Heart right ventricle (tissue), 16 donors: ENCODE data around the gene LRRC70. TPM values are rescaled to one million over a fixed set of nuclear protein-coding genes. Genes with fewer than 3 reads are reported as not detected.
"Not testable (repeated sequence)": the region's sequence is repeated elsewhere in the genome, so short reads cannot be mapped to it uniquely, and the experiment has no call there.

ENCODE experiments used
- ATAC-seq, 8 donors: fragments of 200-7000 bp; cut with Tn5 transposase; one replicate each; pipeline ENCODE4 v1.9.1; 2020; ENCODE audit warnings: mild to moderate bottlenecking in 8 of 8, moderate library complexity in 8 of 8, moderate number of reproducible peaks in 1 of 8
- DNase-seq, 2 donors: peaks; one replicate each; pipeline ENCODE4 v3.0.0-alpha.2; 2020
- H3K27ac ChIP-seq, 10 donors: fragments of 200-600 bp; sonication (generic) in 2 of 10; one replicate each; pipeline versions ENCODE4 v1.5.0 to v1.8.0; 2020 to 2022; ENCODE audit warnings: mild to moderate bottlenecking in 3 of 10
- H3K27me3 ChIP-seq, 7 donors: fragments of 200-600 bp; one replicate each; pipeline ENCODE4 v1.8.0; 2021 to 2022; ENCODE audit warnings: mild to moderate bottlenecking in 2 of 7
- H3K36me3 ChIP-seq, 9 donors: fragments of 200-600 bp; sonication (generic) in 1 of 9; one replicate each; pipeline versions ENCODE4 v1.5.0 to v1.8.0; 2020 to 2022; ENCODE audit warnings: mild to moderate bottlenecking in 2 of 9
- H3K4me1 ChIP-seq, 9 donors: fragments of 200-600 bp; sonication (generic) in 1 of 9; one replicate each; pipeline versions ENCODE4 v1.5.0 to v1.8.0; 2020 to 2022; ENCODE audit warnings: mild to moderate bottlenecking in 4 of 9
- H3K4me3 ChIP-seq, 10 donors: fragments of 200-600 bp; sonication (generic) in 2 of 10; one replicate each; pipeline versions ENCODE4 v1.5.0 to v1.8.0; 2020 to 2022; ENCODE audit warnings: mild to moderate bottlenecking in 7 of 10, moderate library complexity in 2 of 10
- H3K9me3 ChIP-seq, 11 donors: fragments of 200-600 bp in 10 of 11; sonication (generic) in 2 of 11; one replicate each; pipeline versions ENCODE4 v1.5.0 to v1.8.0; 2013 to 2022; ENCODE audit warnings: mild to moderate bottlenecking in 2 of 11, control low read depth in 1 of 11, moderate library complexity in 1 of 11
- WGBS, 2 donors: extraction: QIAGEN DNeasy Blood & Tissue Kit; methylation state at CpG; one replicate each; pipeline ENCODE4 v1.1.7; 2013; ENCODE audit warnings: inconsistent platforms in 1 of 2; 5-methylcytosine and 5-hydroxymethylcytosine counted together
- intact Hi-C, 10 donors: fragments of 100-400 bp; cut with DNase I; formaldehyde crosslinking; loops; one replicate each; pipeline versions ENCODE4 v1.11.1 to v1.14.2; 2022
- polyA plus RNA-seq, 2 donors: library from polyadenylated mRNA; stranded (reverse); fragments of 200-250 nt; gene quantifications; one replicate each; pipeline ENCODE4 v1.2.3, GENCODE V29; 2013
- total RNA-seq, 10 donors: library from RNA; stranded (reverse); fragmentation: NEBNext Ultra II Directional in 3 of 10; extraction: Animal tissue kit (Norgen Biotek cat#: 25700) in 3 of 10; gene quantifications; one replicate each; pipeline versions ENCODE4 v1.2.1 to v1.2.4, GENCODE V29; 2021 to 2023
- TF ChIP-seq, protein P1 (sequence below), 9 donors: fragments of 200-600 bp; sonication (generic) in 2 of 9; IDR thresholded peaks; one replicate each; pipeline versions ENCODE4 v1.5.0 to v1.8.0; 2021 to 2022; ENCODE audit warnings: antibody characterized with exemption in 9 of 9, mild to moderate bottlenecking in 5 of 9, moderate library complexity in 1 of 9
- donor health status: Arrhythmogenic right ventricular cardiomyopathy.
- donor health status: ischemic (EF 13 %, LVEDD 7.1; RV severe dilation, severe dysfunction).
- donor health status: healthy with polysubstance abuse.
- donor health status: DM: no; HTN: yes; CAD: no.
- donor health status: DM: no; HTN: no; CAD: no.
- donor health status: ischemic (EF 25% LVEDD 6.9; RV normal size, moderate dysfunction).
- donor health status: ischemic (EF 25% LVEDD 5.7; RV mildly dilated, moderate dysfunction).
- donor health status: healthy.
- donor health status: DM: yes; HTN: yes; CAD: no.
- donor health status: Ischemic cardiomyopathy.
- donor health status: ischemic (EF 35%, LVEDD 5.7; RV mildly dilated, moderate dysfunction).
- donor health status: nonischemic (EF 11% LVEDD 7.7; RV severe dilation, severe dysfunction).
- donor health status: DM: yes; HTN: yes; CAD: no.
- donor health status: PGD.
- donor health status: ischemic (EF 29% LVEDD 5.4; RV normal size, mild dysfunction).
- donor health status: nonischemic (EF 23%, LVEDD 6.1; RV moderate dilation, normal function).

The LRRC70 gene
- total and polyA plus RNA-seq, 12 donors: 0.42 to 4.8 (median 1.7) TPM

DNA sequence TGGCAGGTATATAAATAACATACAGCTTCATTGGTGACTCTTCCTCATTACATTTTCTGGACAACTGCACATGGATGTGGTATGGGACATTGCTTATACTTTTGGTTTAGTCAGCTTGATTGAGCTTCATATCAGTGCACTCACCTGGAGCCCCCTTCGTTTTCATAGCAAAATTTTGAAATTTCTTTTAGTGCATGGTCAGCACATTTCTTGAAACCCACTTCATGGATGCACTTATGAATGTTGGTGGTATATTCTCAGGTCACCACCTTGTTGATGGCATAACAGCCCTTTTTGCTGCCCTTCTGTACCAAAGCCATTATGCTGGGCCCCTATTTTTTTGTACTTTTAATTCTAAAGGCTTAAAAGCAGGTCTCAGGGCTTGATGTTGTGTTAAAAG, 16.7 kb upstream of the LRRC70 start:
- Histone ChIP-seq H3K27ac (no peak overlapping the region), H3K4me3 (no peak overlapping the region), H3K9me3 (peaks cover 0 to 14% (median 0%) of the 10 kb centered on the region in 11 donors), H3K27me3 (no peaks in the 10 kb centered on the region), H3K36me3 (peaks cover 0 to 40% (median 5%) of the 10 kb centered on the region in 9 donors), H3K4me1 (no peaks in the 10 kb centered on the region)
- intact Hi-C loops: loop anchor here in 1 of 10 donors (5.0 kb wide), 1 partner anchor 215 kb away; no protein-coding TSS in a partner anchor
- TF ChIP-seq, protein P1, sequence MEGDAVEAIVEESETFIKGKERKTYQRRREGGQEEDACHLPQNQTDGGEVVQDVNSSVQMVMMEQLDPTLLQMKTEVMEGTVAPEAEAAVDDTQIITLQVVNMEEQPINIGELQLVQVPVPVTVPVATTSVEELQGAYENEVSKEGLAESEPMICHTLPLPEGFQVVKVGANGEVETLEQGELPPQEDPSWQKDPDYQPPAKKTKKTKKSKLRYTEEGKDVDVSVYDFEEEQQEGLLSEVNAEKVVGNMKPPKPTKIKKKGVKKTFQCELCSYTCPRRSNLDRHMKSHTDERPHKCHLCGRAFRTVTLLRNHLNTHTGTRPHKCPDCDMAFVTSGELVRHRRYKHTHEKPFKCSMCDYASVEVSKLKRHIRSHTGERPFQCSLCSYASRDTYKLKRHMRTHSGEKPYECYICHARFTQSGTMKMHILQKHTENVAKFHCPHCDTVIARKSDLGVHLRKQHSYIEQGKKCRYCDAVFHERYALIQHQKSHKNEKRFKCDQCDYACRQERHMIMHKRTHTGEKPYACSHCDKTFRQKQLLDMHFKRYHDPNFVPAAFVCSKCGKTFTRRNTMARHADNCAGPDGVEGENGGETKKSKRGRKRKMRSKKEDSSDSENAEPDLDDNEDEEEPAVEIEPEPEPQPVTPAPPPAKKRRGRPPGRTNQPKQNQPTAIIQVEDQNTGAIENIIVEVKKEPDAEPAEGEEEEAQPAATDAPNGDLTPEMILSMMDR (IDR thresholded peaks at IDR 0.05): no peak
- ATAC-seq (no peak), DNase-seq (no peak)
- 98 to 100% methylated on average over 1 of the region's 1 CpG for WGBS, 2 donors

DNA sequence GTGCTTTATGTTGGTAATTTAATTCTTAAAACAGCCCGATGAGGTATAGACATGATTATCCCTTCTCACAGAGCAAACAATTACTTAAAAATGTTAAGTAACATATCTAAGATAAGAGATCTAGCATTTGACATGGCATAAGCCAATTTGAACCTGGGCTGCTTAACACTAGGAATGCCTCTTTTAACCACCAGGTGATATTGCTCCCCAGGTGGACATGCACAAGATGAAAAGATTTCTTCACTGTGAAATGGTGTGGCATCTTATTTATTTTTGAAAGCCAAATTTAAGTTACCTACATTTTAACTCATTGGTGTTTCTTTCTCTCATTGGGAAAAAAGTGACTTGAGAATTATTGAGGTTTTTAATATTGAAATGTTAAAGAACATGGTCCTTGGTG, 15.8 kb upstream of the LRRC70 start:
- 84 to 91% methylated on average over 1 of the region's 1 CpG for WGBS, 2 donors
- no peak overlapping the region for H3K4me3 ChIP-seq
- TF ChIP-seq, protein P1 (IDR thresholded peaks at IDR 0.05): no peak
- DNase-seq: no peak
- ATAC-seq: no peak
- no peak overlapping the region for H3K27ac ChIP-seq
- no peaks in the 10 kb centered on the region for H3K27me3 ChIP-seq
- intact Hi-C loops: loop anchor here in 1 of 10 donors (5.0 kb wide), 1 partner anchor 214 kb away; no protein-coding TSS in a partner anchor
- peaks cover 0 to 48% (median 11%) of the 10 kb centered on the region in 9 donors for H3K36me3 ChIP-seq
- no peaks in the 10 kb centered on the region for H3K4me1 ChIP-seq
- peaks cover 0 to 24% (median 5%) of the 10 kb centered on the region in 11 donors for H3K9me3 ChIP-seq

DNA sequence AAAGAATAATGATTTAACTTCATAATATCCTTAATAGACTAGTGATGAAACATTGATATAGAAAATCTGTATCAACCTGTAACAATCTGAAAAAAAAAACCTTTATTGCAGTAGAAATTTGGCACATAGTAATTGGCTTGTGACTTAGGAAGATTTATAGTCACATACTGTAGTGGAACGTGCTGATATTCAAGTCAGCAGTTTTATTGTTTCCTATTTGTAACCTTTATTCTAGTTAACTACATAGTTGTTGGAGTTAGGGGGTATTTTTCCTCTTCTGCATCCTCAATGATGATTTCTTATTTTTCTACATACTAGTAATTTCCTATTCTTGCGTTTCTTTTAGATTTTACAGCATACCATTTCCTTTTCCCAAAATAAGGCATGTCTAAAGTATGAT, 14.5 kb upstream of the LRRC70 start:
- Histone ChIP-seq H3K9me3 (peaks cover 0 to 32% (median 12%) of the 10 kb centered on the region in 11 donors), H3K27me3 (no peaks in the 10 kb centered on the region), H3K27ac (no peak overlapping the region), H3K4me3 (no peak overlapping the region), H3K36me3 (peaks cover 0 to 49% (median 17%) of the 10 kb centered on the region in 9 donors), H3K4me1 (no peaks in the 10 kb centered on the region)
- intact Hi-C loops: loop anchor here in 1 of 10 donors (5.0 kb wide), 1 partner anchor 213 kb away; no protein-coding TSS in a partner anchor
- WGBS, 2 donors: 76 to 80% methylated on average over 2 of the region's 2 CpGs
- DNase-seq (no peak), ATAC-seq (no peak)
- TF ChIP-seq, protein P1 (IDR thresholded peaks at IDR 0.05): no peak

DNA sequence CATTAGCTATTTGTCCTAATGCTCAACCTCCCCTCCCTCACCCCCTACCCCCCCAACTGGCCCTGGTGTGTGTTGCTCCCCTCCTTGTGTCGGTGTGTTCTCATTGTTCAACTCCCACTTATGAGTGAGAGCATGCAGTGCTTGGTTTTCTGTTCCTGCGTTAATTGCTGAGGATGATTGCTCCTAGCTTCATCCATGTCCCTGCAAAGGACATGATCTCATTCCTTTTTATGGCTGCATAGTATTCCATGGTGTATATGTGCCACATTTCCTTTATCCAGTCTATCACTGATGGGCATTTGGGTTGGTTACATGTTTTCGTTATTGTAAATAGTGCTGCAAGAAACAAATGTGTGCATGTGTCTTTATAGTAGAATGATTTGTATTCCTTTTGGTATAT, 12.9 kb upstream of the LRRC70 start:
- H3K27me3 ChIP-seq, H3K4me3 ChIP-seq, H3K4me1 ChIP-seq, H3K27ac ChIP-seq, intact Hi-C loops, ATAC-seq, DNase-seq: not testable (repeated sequence)
- H3K36me3 ChIP-seq: peaks cover 0 to 45% (median 12%) of the 10 kb centered on the region in 9 donors
- peaks cover 0 to 32% (median 12%) of the 10 kb centered on the region in 11 donors for H3K9me3 ChIP-seq
- WGBS, 2 donors: 65 to 79% methylated on average over 3 of the region's 3 CpGs

DNA sequence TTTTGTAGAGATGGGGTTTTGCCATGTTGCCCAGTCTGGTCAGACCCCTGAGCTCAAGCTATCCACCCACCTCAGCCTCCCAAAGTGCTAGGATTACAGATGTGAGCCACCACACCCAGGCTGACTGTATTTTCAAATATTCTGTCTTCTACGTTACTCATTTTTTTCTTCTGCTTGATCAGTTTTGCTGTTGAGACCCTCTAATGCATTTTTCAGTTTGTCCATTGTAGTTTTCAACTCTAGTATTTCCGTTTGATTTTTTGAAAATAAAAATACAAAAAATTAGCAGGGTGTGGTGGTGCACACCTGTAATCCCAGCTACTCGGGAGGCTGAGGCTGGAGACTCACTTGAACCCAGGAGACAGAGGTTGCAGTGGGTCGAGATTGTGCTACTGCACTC, 10.5 kb upstream of the LRRC70 start:
- WGBS, 2 donors: 92 to 98% methylated on average over 4 of the region's 4 CpGs
- peaks cover 0 to 32% (median 12%) of the 10 kb centered on the region in 11 donors for H3K9me3 ChIP-seq
- no peak overlapping the region for H3K27ac ChIP-seq
- H3K36me3 ChIP-seq: peaks cover 0 to 35% (median 6%) of the 10 kb centered on the region in 9 donors
- ATAC-seq (no peak), DNase-seq (no peak)
- intact Hi-C loops: no loop called here
- TF ChIP-seq, protein P1 (IDR thresholded peaks at IDR 0.05): no peak
- H3K27me3 ChIP-seq: no peaks in the 10 kb centered on the region
- peaks cover 0 to 7% (median 0%) of the 10 kb centered on the region in 9 donors for H3K4me1 ChIP-seq
- no peak overlapping the region for H3K4me3 ChIP-seq
